IPS DF 19.7 (cell line): Measurements from ENCODE around the gene MXD1.
"Not testable (repeated sequence)": the region's sequence is repeated elsewhere in the genome, so short reads cannot be mapped to it uniquely, and the experiment has no call there.

ENCODE experiments used
- DNase-seq: peaks from one replicate; pipeline ENCODE4 v3.0.0-alpha.2; 2013; ENCODE audit warnings: low read depth, low spot score

MXD1 gene

GRCh38 chr2:69914950-69915945 is at the start of gene MXD1:
TSS of gene MXD1 (plus strand) at chr2:69915109. CDS start at chr2:69915331, 222 bp downstream.
- no peak for DNase-seq

DNA sequence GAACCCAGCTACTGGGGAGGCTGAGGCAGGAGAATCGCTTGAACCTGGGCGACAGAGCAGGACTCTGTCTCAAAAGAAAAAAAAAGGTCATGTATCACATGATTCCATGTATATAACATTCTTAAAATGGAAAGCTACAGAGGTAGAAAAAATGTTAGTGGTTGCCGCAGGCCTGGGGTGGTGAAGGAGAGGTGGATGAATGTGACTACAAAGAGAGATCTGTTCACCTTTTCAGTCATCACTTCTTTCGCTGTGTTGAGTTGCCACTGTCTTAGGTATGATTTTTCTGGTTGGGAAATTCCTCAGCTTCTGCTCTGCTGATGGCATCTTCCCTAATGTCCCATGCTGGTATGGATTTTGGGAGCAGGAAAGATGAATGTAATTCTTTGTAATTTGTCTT is 26.5 kb upstream of the MXD1 start:
- DNase-seq = no peak

GRCh38 chr2:69889302-69889701 is 25.6 kb upstream of the MXD1 start:
- no peak for DNase-seq

DNA sequence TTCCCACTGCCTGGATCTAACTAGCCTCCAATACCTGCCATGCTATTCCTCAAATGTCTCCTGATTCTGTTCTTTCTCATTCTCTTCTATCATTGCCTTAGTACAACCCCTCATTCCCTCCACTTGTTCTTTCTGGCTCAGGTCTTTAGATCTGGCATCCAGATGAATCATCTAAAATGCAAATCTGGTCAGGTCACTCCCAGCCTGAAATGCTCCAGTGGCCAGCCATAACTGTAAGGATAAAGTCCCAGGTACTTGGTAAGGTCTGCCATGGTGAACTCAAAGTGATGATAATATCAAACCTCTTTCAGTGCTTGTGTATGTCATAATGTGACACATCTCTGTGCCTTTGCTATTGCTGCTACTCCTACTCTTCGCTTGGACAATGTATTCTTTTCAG is 24.0 kb upstream of the MXD1 start:
- DNase-seq = no peak

GRCh38 chr2:69892838-69893424 is 22.0 kb upstream of the MXD1 start:
- DNase-seq = not testable (repeated sequence)

- DNase-seq = peak; percentile 40
Observed at GRCh38 chr2:69893684-69894551, 21.0 kb upstream of the MXD1 start, which contains the start of gene SNRNP27. TSS of gene SNRNP27 (plus strand) at chr2:69893956. CDS start at chr2:69893985, 29 bp downstream.

- DNase-seq = not testable (repeated sequence)
Observed at GRCh38 chr2:69894737-69895136, 20.2 kb upstream of the MXD1 start.

DNA sequence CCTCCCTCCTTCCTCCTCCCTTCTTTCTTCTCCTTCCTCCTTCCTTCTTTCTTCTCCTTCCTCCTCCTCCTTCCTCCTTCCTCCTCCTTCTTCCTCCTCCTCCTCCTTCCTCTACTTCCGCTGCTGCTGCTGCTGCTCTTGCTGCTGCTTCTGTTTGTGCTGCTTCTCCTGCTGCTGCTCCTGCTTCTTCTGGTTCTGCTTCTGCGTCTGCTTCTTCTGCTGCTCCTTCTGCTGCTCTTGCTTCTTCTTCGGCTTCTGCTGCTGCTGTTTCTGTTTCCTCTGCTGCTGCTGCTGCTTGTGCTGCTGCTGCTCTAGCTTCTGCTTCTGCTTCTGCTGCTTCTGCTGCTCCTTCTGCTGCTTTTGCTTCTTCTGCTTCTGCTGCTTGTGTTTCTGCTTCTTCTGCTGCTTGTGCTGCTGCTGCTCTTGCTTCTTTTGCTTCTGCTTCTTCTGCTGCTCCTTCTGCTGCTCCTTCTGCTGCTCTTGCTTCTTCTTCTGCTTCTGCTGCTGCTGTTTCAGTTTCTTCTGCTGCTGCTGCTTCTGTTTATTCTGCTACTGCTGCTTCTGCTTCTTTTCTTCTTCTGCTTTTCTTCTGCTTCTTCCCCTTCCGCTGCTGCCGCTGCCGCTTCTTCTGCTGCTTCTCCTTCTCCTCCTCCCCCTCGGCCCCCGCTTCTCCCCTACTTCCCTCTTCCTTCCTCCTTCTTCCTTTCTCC is 12.5 kb upstream of the MXD1 start:
- DNase-seq = no peak

DNA sequence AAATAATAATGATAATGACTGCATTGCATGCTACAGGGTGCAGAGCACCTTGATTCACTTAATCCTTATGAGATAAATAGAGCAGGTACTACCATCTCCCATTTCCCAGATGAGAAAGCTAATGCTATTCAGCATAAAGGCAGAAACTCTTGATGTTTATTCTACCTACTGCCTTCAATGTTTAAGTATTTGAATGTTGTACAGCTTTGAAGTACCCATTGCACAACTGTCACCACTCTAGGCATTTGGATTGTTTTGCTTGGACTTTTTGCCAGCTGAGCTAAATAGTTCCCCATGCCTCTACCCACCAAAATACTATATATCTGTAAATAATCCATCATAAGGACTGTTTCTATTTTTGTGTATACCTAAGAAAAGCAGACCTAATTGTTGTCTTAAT is 7.7 kb upstream of the MXD1 start:
- DNase-seq = no peak

- no peak for DNase-seq
Observed at GRCh38 chr2:69911985-69912563, 2.8 kb upstream of the MXD1 start.

GRCh38 chr2:69914164-69914949 is 552 bp upstream of the MXD1 start:
- DNase-seq = peak; percentile 100

DNA sequence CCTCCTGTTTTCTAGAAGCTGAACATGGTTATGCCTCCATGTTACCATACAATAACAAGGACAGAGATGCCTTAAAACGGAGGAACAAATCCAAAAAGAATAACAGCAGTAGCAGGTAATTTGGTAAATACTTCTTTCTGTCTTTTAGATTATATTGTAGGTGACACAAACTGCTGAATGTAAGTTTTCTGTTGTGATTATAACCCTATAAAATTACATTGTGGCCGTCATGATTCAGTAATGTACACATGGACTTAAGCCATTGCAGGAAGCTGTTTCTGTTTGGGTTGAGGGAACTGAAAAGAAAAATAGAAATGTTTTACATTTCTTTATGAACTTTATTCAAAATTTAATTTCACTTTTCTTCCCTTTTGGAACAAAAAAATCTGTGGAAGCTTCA is 1.2 kb downstream of the MXD1 start:
- no peak for DNase-seq

DNA sequence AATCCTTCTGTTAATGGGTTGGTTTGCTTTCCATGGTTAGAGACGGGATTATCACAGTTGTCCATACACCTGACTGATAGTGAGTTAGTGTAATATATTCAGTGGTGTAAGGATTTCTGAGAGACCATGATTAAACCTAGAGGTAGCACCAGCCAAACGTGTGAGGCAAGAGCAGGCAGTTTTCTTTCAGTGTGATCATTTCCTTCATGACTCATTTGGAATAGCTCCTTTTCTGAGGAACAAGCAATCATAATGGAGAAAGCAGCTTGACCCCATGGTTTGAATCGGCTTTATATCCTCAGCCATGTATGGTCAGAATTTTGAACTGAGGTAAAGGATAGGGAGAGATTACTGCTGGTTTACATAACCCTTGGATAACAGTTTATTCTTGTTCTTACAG is 2.9 kb downstream of the MXD1 start:
- no peak for DNase-seq

DNA sequence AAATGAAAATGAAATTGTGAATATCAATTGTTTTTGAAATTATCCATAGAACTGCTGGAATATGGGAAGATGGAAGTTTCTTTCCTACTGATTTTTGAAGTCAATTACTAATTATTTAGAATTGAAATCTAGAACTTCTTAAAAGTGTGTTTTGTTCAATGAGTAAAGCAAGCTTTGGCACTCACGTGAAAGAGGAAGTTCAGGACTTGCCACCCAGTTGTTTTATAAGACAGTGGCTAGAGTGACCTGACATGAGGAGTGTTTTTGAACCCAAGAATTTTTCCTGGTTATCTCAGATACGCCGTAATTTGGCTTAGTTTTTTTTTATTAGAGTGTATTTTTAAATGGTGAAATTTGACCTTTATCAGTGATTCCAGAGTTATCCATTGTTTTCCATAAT is 3.5 kb downstream of the MXD1 start:
- no peak for DNase-seq

GRCh38 chr2:69923116-69923515 is 8.2 kb downstream of the MXD1 start:
- DNase-seq = no peak

DNA sequence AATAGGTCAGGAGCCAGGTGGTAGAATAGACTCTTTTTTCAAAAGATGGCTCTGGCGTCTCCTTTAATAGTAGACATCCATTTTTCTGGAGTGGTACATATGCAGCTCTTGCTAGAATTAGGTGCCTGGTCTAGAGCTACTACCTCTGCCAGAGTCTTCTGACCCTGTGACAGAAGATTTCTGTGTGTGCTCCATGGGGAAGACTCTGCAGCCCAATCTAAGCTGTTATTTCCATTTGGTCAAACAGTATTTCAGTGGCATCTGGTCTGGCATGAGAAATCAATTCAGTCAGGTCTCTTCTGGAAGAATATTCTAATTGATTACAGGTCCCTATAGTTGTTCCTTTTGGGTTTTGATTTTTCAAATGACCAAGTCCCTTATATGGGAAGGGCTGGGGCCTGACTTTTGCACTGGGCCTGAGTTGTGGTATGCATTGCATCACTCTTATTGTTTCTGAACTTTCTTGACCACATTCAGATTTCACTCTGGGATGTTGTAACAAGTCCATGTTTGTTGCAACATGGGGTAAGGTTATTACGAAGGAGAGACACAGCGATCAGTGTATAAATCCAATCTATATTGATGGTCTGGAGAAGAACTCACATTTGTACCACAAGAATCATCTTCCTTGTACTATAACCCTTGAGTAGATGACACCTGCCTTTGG is 12.1 kb downstream of the MXD1 start:
- DNase-seq = no peak

DNA sequence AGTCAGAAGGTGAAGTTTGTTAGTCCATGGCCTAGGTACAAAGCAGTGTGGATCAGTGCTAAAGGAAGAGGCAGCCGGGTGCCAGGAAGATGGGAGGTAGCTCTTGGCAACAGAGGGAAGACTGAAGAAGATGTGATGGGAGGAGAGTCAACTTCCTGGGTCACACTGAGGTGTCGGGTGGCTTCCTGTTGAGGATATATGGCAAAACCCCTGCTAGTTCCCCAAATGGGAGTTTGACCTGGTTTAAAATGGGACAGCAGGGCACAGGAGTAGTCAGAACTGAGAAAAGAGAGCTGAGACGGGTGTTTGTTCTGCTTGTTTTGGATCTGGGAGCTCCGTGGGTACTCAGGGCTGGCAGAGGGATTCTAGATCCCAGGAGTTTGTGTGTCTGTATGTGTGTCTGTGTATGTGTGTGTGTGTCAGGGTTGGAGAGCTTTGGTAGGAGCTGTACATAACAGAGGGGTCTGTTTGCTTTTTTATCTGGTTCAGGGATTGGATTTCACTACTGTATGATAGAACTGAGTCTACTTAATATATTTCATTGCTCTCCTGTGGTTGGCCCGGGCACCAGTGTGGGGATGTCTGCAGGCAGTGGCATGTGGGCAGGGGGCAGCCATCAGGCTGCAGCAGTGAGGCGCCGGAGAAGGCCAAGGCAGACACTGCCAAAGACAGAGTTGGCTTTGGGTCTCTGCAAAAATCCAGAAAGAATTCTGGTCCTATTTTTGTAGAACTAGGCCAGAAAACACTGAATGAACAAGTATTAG is 17.1 kb downstream of the MXD1 start:
- DNase-seq = no peak

DNA sequence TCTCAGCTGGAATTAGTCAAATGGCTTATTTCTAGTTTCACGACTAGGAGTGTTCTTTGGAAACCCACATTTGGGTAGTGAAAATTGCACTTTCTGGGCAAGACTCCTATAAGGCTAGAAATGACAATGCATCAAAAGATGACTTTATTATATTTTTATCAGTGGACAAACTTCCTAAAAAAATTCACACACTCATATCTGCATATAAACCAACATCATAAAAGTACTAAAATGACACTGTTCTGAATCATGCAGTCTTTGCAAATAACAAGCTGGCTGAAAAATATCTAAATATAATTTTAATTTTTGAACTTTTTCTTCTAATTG is 17.6 kb downstream of the MXD1 start:
- DNase-seq = no peak

DNA sequence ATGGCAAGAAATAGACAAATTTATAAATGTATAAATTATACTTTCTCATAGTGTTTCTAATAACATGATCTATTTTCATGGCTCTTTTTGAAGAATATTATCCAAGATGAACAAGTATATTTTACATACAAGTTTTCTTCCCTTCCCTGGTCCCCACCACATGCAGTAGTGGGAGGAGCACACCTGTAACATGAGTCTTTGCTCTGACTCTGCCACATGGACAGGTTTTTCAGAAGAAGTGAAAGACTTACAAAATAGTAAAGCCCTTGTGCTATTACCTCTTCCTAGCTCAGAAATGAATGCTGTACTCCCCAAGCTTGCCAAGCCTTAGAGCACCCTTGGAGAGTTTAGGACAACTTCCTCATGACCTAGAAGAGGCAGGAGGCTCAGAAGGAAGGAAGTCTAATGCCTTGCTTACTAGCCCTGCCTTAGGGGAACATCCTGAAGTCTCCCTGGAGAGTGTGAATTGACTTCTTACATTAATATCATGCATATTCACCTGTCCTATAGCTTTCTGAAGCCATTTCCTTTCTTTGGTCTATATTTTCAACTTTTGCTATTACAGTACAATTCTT is 18.4 kb downstream of the MXD1 start:
- no peak for DNase-seq
